HG03354 (cell line): Measurements from ENCODE around the gene ALDH1L1.

Experiments
- ATAC-seq: cut with Tn5 transposase; IDR thresholded peaks from one replicate; pipeline ENCODE4 v1.9.1; 2021; ENCODE audit warnings: mild to moderate bottlenecking; ENCODE audit not compliant: unreplicated experiment, poor library complexity, severe bottlenecking

The ALDH1L1 gene

GRCh38 chr3:126197854-126198584 is 17.6 kb upstream of the ALDH1L1 start:
- no peak for ATAC-seq

- ATAC-seq, result no peak
Measured at GRCh38 chr3:126197343-126197742, 17.0 kb upstream of the ALDH1L1 start.

GRCh38 chr3:126194713-126195305 is 14.4 kb upstream of the ALDH1L1 start:
- ATAC-seq, result no peak

GRCh38 chr3:126191246-126191645 is 10.9 kb upstream of the ALDH1L1 start:
- ATAC-seq, result no peak

- ATAC-seq, result no peak
Measured at GRCh38 chr3:126187920-126188319, 7.5 kb upstream of the ALDH1L1 start.

GRCh38 chr3:126186749-126187148 is 6.4 kb upstream of the ALDH1L1 start:
- ATAC-seq, result no peak

- no peak for ATAC-seq
Measured at GRCh38 chr3:126186271-126186670, 5.9 kb upstream of the ALDH1L1 start.

- ATAC-seq, result no peak
Measured at GRCh38 chr3:126184465-126185000, 4.1 kb upstream of the ALDH1L1 start.

GRCh38 chr3:126181398-126181725 is 976 bp upstream of the ALDH1L1 start:
- ATAC-seq, result no peak

GRCh38 chr3:126179825-126180476 is 435 bp downstream of the ALDH1L1 start:
- no peak for ATAC-seq

- no peak for ATAC-seq
Measured at GRCh38 chr3:126170073-126170777, 10.2 kb downstream of the ALDH1L1 start.

- ATAC-seq, result no peak
Measured at GRCh38 chr3:126167566-126167965, 12.8 kb downstream of the ALDH1L1 start.

- no peak for ATAC-seq
Measured at GRCh38 chr3:126166009-126166408, 14.4 kb downstream of the ALDH1L1 start.

GRCh38 chr3:126161309-126161708 is 19.1 kb downstream of the ALDH1L1 start:
- no peak for ATAC-seq

GRCh38 chr3:126160243-126161210 is 19.9 kb downstream of the ALDH1L1 start:
- no peak for ATAC-seq

- no peak for ATAC-seq
Measured at GRCh38 chr3:126159476-126159875, 20.9 kb downstream of the ALDH1L1 start.

- ATAC-seq, result no peak
Measured at GRCh38 chr3:126158912-126159454, 21.4 kb downstream of the ALDH1L1 start.

- no peak for ATAC-seq
Measured at GRCh38 chr3:126158016-126158911, 22.1 kb downstream of the ALDH1L1 start.
